ENCODE measurements around the gene CCSER1. TPM values are rescaled to one million over a fixed set of nuclear protein-coding genes. Genes with fewer than 3 reads are reported as not detected.
A peak's percentile ranks its signal among the peaks of the same experiment; 100 is the strongest.

Gene CCSER1
- total RNA-seq, 1 experiment from 2014 or later = 5.9 TPM

- DNase-seq = no peak
- H2AFZ ChIP-seq = no peak overlapping the region
- H3F3A ChIP-seq (ENCODE audit: insufficient read depth, low read depth) = no peaks in the 10 kb centered on the region
- H3K4me3 ChIP-seq = no peak overlapping the region
- no peaks in the 10 kb centered on the region for H3K4me1 ChIP-seq (replicated peaks; ENCODE audit: insufficient read depth)
- BruUV-seq (replicated peaks) = no TSS peak
- no peaks in the 10 kb centered on the region for H3K79me2 ChIP-seq (ENCODE audit: low read depth)
- H3K9me3 ChIP-seq (ENCODE audit: insufficient read depth, low read depth) = no peaks in the 10 kb centered on the region
- H3K27me3 ChIP-seq (ENCODE audit: insufficient read depth, low read depth) = no peaks in the 10 kb centered on the region
- CTCF ChIA-PET = no interaction called here
- POLR2A ChIA-PET (ENCODE audit: unreplicated experiment) = no interaction called here
- intact Hi-C loops (cut with micrococcal nuclease; ENCODE audit: unreplicated experiment) = no loop called here
- H3K27ac ChIP-seq = no peak overlapping the region
- no peak overlapping the region for H3K4me2 ChIP-seq
- no peaks in the 10 kb centered on the region for H3K36me3 ChIP-seq (ENCODE audit: low read depth)
- H4K20me1 ChIP-seq (ENCODE audit: insufficient read depth) = no peaks in the 10 kb centered on the region
- no peaks in the 10 kb centered on the region for H3K9me2 ChIP-seq (ENCODE audit: insufficient read depth)
- TF ChIP-seq EZH2 (IDR thresholded peaks at IDR 0.05; ENCODE audit: low read depth) = no peak
- no peak for TF ChIP-seq CTCF (conservative IDR thresholded peaks at IDR 0.05)
Observed at GRCh38 chr4:90120815-90121214, 6.4 kb upstream of the CCSER1 start.

DNA sequence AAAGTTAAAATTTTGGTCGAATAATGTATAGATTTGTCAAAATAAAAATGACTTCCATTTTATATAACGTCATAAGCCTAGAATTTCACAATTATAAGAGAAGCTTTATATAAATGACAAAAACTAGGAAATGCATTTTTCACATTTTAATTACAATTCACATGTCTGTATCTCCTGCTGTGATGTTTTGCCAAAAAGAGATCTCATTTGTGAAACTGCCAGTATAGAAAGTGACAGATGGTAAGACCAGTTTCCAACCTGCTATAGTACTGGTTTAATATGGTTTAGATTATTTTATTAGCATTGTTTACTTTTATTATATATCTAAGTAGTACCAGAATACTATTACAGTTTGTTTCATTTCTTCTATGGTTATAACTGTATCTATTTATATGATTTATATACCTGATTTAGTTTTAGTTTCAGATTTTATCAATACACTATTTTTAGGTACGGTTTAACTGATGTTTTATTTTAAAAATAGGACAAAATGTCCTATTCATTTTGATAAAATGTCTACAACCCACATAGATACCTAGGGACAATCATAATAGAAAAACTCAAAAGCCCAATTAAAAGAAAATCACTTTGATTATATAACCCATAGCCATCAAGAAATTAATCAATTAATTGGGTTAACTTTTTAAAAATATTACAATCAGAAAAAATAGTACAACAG is 5.4 kb upstream of the CCSER1 start:
- no peaks in the 10 kb centered on the region for H3K27me3 ChIP-seq (ENCODE audit: insufficient read depth, low read depth)
- no peaks in the 10 kb centered on the region for H3K9me3 ChIP-seq (ENCODE audit: insufficient read depth, low read depth)
- H2AFZ ChIP-seq = no peak overlapping the region
- no TSS peak for BruUV-seq (replicated peaks)
- no peak overlapping the region for H3K4me2 ChIP-seq
- no peak for DNase-seq
- H3K9me2 ChIP-seq (ENCODE audit: insufficient read depth) = no peaks in the 10 kb centered on the region
- no peak overlapping the region for H3K4me3 ChIP-seq
- ChIA-PET POLR2A (ENCODE audit: unreplicated experiment) (no interaction called here), CTCF (no interaction called here)
- no peaks in the 10 kb centered on the region for H3K4me1 ChIP-seq (replicated peaks; ENCODE audit: insufficient read depth)
- TF ChIP-seq EZH2 (IDR thresholded peaks at IDR 0.05; ENCODE audit: low read depth) (no peak), CTCF (conservative IDR thresholded peaks at IDR 0.05) (no peak)
- intact Hi-C loops (cut with micrococcal nuclease; ENCODE audit: unreplicated experiment) = no loop called here
- no peaks in the 10 kb centered on the region for H3F3A ChIP-seq (ENCODE audit: insufficient read depth, low read depth)
- H3K27ac ChIP-seq = no peak overlapping the region
- no peaks in the 10 kb centered on the region for H3K36me3 ChIP-seq (ENCODE audit: low read depth)
- H4K20me1 ChIP-seq (ENCODE audit: insufficient read depth) = no peaks in the 10 kb centered on the region
- no peaks in the 10 kb centered on the region for H3K79me2 ChIP-seq (ENCODE audit: low read depth)

DNA sequence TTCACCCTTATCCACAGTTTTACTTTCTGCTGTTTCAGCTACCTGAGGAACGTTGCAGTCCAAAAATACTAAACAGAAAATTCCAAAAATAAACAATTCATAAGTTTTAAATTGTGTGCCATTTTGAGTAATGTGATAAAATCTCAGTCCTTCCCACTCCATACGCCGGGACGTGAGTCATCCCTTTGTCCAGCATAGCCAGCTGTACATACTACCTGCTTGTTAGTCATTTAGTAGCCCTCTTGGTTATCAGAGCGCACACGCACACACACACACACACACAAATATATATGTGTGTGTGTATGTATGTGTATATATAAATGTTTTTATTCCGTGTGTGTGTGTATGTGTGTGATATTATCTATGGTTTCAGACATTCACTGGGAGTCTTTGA is 4.8 kb upstream of the CCSER1 start:
- Histone ChIP-seq H3K9me3 (ENCODE audit: insufficient read depth, low read depth) (no peaks in the 10 kb centered on the region), H3K9me2 (ENCODE audit: insufficient read depth) (no peaks in the 10 kb centered on the region), H3K27ac (no peak overlapping the region), H3K27me3 (ENCODE audit: insufficient read depth, low read depth) (no peaks in the 10 kb centered on the region), H3K4me1 (replicated peaks; ENCODE audit: insufficient read depth) (no peaks in the 10 kb centered on the region), H3K79me2 (ENCODE audit: low read depth) (no peaks in the 10 kb centered on the region), H2AFZ (no peak overlapping the region), H4K20me1 (ENCODE audit: insufficient read depth) (no peaks in the 10 kb centered on the region), H3K36me3 (ENCODE audit: low read depth) (no peaks in the 10 kb centered on the region), H3F3A (ENCODE audit: insufficient read depth, low read depth) (no peaks in the 10 kb centered on the region), H3K4me2 (no peak overlapping the region), H3K4me3 (no peak overlapping the region)
- intact Hi-C loops (cut with micrococcal nuclease; ENCODE audit: unreplicated experiment) = no loop called here
- no peak for TF ChIP-seq CTCF (conservative IDR thresholded peaks at IDR 0.05)
- TF ChIP-seq EZH2 (IDR thresholded peaks at IDR 0.05; ENCODE audit: low read depth) = no peak
- DNase-seq = peak; percentile 36 to 49
- BruUV-seq (replicated peaks) = no TSS peak
- POLR2A ChIA-PET (ENCODE audit: unreplicated experiment) = no interaction called here
- CTCF ChIA-PET = no interaction called here

Data from PC-9 (cell line).